OCI-LY1 (cell line): ENCODE measurements around the gene STAB1.

ENCODE experiments used
- H2AFZ ChIP-seq: fragments of 200-600 bp; sonication (generic), shearing (Covaris generic); 2 replicates; pipeline ENCODE4 v1.6.0; 2014; ENCODE audit warnings: antibody characterized with exemption, mild to moderate bottlenecking, low read length
- H3F3A ChIP-seq: fragments of 200-600 bp; sonication (generic), shearing (Covaris generic); 2 replicates; pipeline ENCODE4 v1.6.0; 2014; ENCODE audit warnings: mild to moderate bottlenecking, antibody characterized with exemption, low read length, moderate library complexity; ENCODE audit not compliant: insufficient read depth
- H3K27ac ChIP-seq: fragments of 200-600 bp; sonication (generic); 2 replicates; pipeline ENCODE4 v1.5.1; 2014; ENCODE audit warnings: low read length, mixed run types, mild to moderate bottlenecking, low read depth; ENCODE audit not compliant: poor library complexity, severe bottlenecking
- H3K27me3 ChIP-seq: fragments of 200-600 bp; sonication (generic); 2 replicates; pipeline ENCODE4 v1.6.0; 2014; ENCODE audit warnings: antibody characterized with exemption, mild to moderate bottlenecking, low read length, moderate library complexity; ENCODE audit not compliant: insufficient read depth
- H3K36me3 ChIP-seq: fragments of 200-600 bp; sonication (generic); 2 replicates; pipeline ENCODE4 v1.6.1; 2014; ENCODE audit warnings: mild to moderate bottlenecking, antibody characterized with exemption, low read length, moderate library complexity, mixed read lengths; ENCODE audit not compliant: insufficient read depth
- H3K4me1 ChIP-seq: fragments of 200-600 bp; sonication (generic); 2 replicates; pipeline ENCODE4 v1.5.1; 2014; ENCODE audit warnings: mild to moderate bottlenecking, low read length, moderate library complexity; ENCODE audit not compliant: insufficient read depth, severe bottlenecking
- H3K4me2 ChIP-seq: fragments of 200-600 bp; sonication (generic), shearing (Covaris generic); 2 replicates; pipeline ENCODE4 v1.6.1; 2014; ENCODE audit warnings: low read length
- H3K4me3 ChIP-seq: fragments of 200-600 bp; sonication (generic); 2 replicates; pipeline ENCODE4 v1.5.1; 2014; ENCODE audit warnings: low read length, low read depth, mild to moderate bottlenecking, mixed read lengths; ENCODE audit not compliant: poor library complexity, severe bottlenecking
- H3K79me2 ChIP-seq: fragments of 200-600 bp; shearing (Covaris generic); 2 replicates; pipeline ENCODE4 v1.6.1; 2016; ENCODE audit warnings: mixed run types, low read length, mixed read lengths; ENCODE audit not compliant: insufficient read depth
- H3K9ac ChIP-seq: fragments of 200-600 bp; sonication (generic), shearing (Covaris generic); 2 replicates; pipeline ENCODE4 v1.6.1; 2014; ENCODE audit warnings: mild to moderate bottlenecking, low read length, mixed read lengths
- H3K9me2 ChIP-seq: fragments of 200-600 bp; sonication (generic), shearing (Covaris generic); 2 replicates; pipeline ENCODE4 v1.6.1; 2014; ENCODE audit warnings: low read depth, mild to moderate bottlenecking, low read length, mixed read lengths
- H3K9me3 ChIP-seq: fragments of 200-600 bp; shearing (Covaris generic); 2 replicates; pipeline ENCODE4 v1.6.1; 2014; ENCODE audit warnings: low read length, mixed read lengths
- H4K20me1 ChIP-seq: fragments of 200-600 bp; sonication (generic), shearing (Covaris generic); 2 replicates; pipeline ENCODE4 v1.6.0; 2016; ENCODE audit warnings: mild to moderate bottlenecking, low read length; ENCODE audit not compliant: insufficient read depth
- CTCF ChIP-seq: fragments of 200-600 bp; sonication (generic), shearing (Covaris generic); IDR thresholded peaks from 2 replicates; pipeline ENCODE4 v1.5.1; 2017; ENCODE audit warnings: mild to moderate bottlenecking, antibody characterized with exemption, low read length, moderate library complexity, mixed read lengths
- EZH2 ChIP-seq: fragments of 200-600 bp; sonication (generic), shearing (Covaris generic); IDR thresholded peaks from 2 replicates; pipeline ENCODE4 v1.8.0; 2017; ENCODE audit warnings: borderline replicate concordance, mixed run types, mild to moderate bottlenecking, antibody characterized with exemption, low read length, moderate library complexity, mixed read lengths

The STAB1 gene

GRCh38 chr3:52532838-52533622 is 37.9 kb downstream of the STAB1 start:
- Histone ChIP-seq H3K27ac (peak overlapping the region; percentile 14), H3K9ac (peak overlapping the region; percentile 84), H4K20me1 (no peaks in the 10 kb centered on the region), H2AFZ (no peak overlapping the region), H3K4me2 (peak overlapping the region; percentile 87), H3K4me1 (peaks cover 50% of the 10 kb centered on the region), H3K27me3 (no peaks in the 10 kb centered on the region), H3K9me3 (no peaks in the 10 kb centered on the region), H3K9me2 (no peaks in the 10 kb centered on the region), H3F3A (peaks cover 11% of the 10 kb centered on the region), H3K79me2 (peaks cover 14% of the 10 kb centered on the region), H3K4me3 (peak overlapping the region; percentile 85), H3K36me3 (peaks cover 12% of the 10 kb centered on the region)
- TF ChIP-seq EZH2 (no peak), CTCF (no peak)

- H3K79me2 ChIP-seq = peaks cover 16% of the 10 kb centered on the region
- peak within 1 kb of the TSS; percentile 85 for H3K4me3 ChIP-seq
- H3K9me3 ChIP-seq = no peaks in the 10 kb centered on the region
- no peaks in the 10 kb centered on the region for H3K27me3 ChIP-seq
- peaks cover 11% of the 10 kb centered on the region for H3F3A ChIP-seq
- H3K27ac ChIP-seq = peak within 1 kb of the TSS; percentile 81
- H3K36me3 ChIP-seq = peaks cover 5% of the 10 kb centered on the region; the same call in 1 of the 2 replicates
- H3K4me2 ChIP-seq = peak within 1 kb of the TSS; percentile 89
- no peak for TF ChIP-seq EZH2
- TF ChIP-seq CTCF = no peak
- no peak within 1 kb of the TSS for H2AFZ ChIP-seq
- peaks cover 52% of the 10 kb centered on the region for H3K4me1 ChIP-seq
- peak within 1 kb of the TSS; percentile 84 for H3K9ac ChIP-seq
- no peaks in the 10 kb centered on the region for H3K9me2 ChIP-seq
- no peaks in the 10 kb centered on the region for H4K20me1 ChIP-seq
These were observed 38.6 kb downstream of the STAB1 start, which contains the start of gene NT5DC2 for GRCh38 chr3:52533623-52534280. TSS of gene NT5DC2 (minus strand) at chr3:52533857. CDS start at chr3:52533737, 120 bp downstream.

- H3K9ac ChIP-seq = peak overlapping the region; percentile 78
- H3K27ac ChIP-seq = peak overlapping the region; percentile 81
- H3K9me2 ChIP-seq = no peaks in the 10 kb centered on the region
- TF ChIP-seq CTCF = no peak
- TF ChIP-seq EZH2 = no peak
- peak overlapping the region; percentile 89 for H3K4me2 ChIP-seq
- H2AFZ ChIP-seq = no peak overlapping the region
- H3K36me3 ChIP-seq = no peaks in the 10 kb centered on the region
- H3K79me2 ChIP-seq = peaks cover 16% of the 10 kb centered on the region
- H3K9me3 ChIP-seq = no peaks in the 10 kb centered on the region
- H3K27me3 ChIP-seq = no peaks in the 10 kb centered on the region
- H4K20me1 ChIP-seq = no peaks in the 10 kb centered on the region
- H3F3A ChIP-seq = peaks cover 11% of the 10 kb centered on the region
- H3K4me1 ChIP-seq = peaks cover 52% of the 10 kb centered on the region
- peak overlapping the region; percentile 75 for H3K4me3 ChIP-seq
These were observed 39.4 kb downstream of the STAB1 start for GRCh38 chr3:52534281-52535183.
